OCI-LY3 (cell line): ENCODE results near the gene SOX8.

ENCODE experiments used
- CTCF ChIP-seq: fragments of 200-600, 300-600 bp; sonication (generic); IDR thresholded peaks from 2 replicates; pipeline ENCODE4 v1.5.1; 2014; ENCODE audit warnings: antibody characterized with exemption, low read length, low read depth
- EZH2phosphoT487 ChIP-seq: fragments of 200-600 bp; shearing (Covaris generic); IDR thresholded peaks from 2 replicates; pipeline ENCODE4 v1.6.1; 2018; ENCODE audit warnings: antibody characterized with exemption, mixed run types, low read depth

DNA sequence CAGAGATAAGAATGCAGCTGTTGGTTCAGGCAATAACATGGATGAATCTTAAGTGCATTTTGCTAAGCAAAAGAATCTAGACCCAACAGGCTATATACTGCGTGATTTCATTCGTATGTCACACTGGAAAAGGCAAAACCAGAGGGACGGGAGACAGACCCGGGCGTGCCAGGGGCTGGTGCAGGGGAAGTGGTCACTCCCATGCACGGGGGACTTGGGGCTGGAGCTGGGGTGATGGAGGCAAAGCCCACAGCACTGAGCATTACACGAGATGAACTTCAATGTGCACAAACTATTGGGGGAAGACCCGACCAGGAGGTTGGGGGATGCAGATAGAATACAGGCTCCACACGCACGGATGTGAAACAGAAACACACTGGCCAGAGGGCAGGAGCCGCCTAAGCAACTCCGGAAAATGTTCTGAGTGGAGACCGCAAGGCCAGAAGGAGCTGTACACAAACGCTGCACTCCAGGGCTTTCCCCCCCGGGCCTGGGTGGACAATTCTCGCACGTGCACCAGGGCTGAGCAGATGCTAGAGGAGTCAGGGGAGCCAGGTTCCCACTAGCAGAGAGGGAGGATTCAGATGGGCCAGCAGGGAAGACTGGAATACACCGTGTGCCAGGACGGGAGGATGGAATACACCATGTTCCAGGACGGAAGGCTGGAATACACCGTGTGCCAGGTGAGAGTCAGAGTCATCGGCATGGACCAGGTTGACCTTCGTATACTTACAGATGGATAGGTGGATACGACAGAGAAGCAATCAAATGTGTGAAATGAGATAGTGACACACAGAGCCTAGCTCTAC is 22.1 kb upstream of the SOX8 start:
- TF ChIP-seq CTCF: no peak
- TF ChIP-seq EZH2phosphoT487: no peak
